Neural cell (in vitro differentiated cells): ENCODE measurements around the gene TMEM92. TPM values are rescaled to one million over a fixed set of nuclear protein-coding genes. Genes with fewer than 3 reads are reported as not detected.

ENCODE experiments used
- H2AFZ ChIP-seq: fragments of 200-600, 300-800 bp; sonication (generic), shearing (Covaris generic); 2 replicates; pipeline ENCODE4 v1.6.0; 2014; ENCODE audit warnings: low read depth, mild to moderate bottlenecking, antibody characterized with exemption, low read length, moderate library complexity
- H3F3A ChIP-seq: fragments of 200-600 bp; shearing (Covaris generic); 2 replicates; pipeline ENCODE4 v1.6.1; 2016; ENCODE audit warnings: mild to moderate bottlenecking, moderate library complexity, mixed read lengths, antibody characterized with exemption, low read length; ENCODE audit not compliant: insufficient read depth, poor library complexity, severe bottlenecking
- H3K27ac ChIP-seq: fragments of 200-600, 300-800 bp; sonication (generic), shearing (Covaris generic); 2 replicates; pipeline ENCODE4 v1.5.1; 2014; ENCODE audit warnings: mild to moderate bottlenecking, low read length, moderate library complexity
- H3K27me3 ChIP-seq: fragments of 300-800, 200-600 bp; sonication (generic), shearing (Covaris generic); 2 replicates; pipeline ENCODE4 v1.6.0; 2014; ENCODE audit warnings: mild to moderate bottlenecking, low read depth, low read length, moderate library complexity; ENCODE audit not compliant: insufficient read depth
- H3K36me3 ChIP-seq: fragments of 300-800, 200-600 bp; sonication (generic), shearing (Covaris generic); 2 replicates; pipeline ENCODE4 v1.5.1; 2014; ENCODE audit warnings: mild to moderate bottlenecking, antibody characterized with exemption, low read length, moderate library complexity; ENCODE audit not compliant: insufficient read depth
- H3K4me2 ChIP-seq: fragments of 300-800, 200-600 bp; sonication (generic), shearing (Covaris generic); 2 replicates; pipeline ENCODE4 v1.6.0; 2014; ENCODE audit warnings: mild to moderate bottlenecking, low read length
- H3K4me3 ChIP-seq: fragments of 300-800, 200-600 bp; sonication (generic), shearing (Covaris generic); 2 replicates; pipeline ENCODE4 v1.5.1; 2014; ENCODE audit warnings: mild to moderate bottlenecking, low read length, moderate library complexity
- H3K79me2 ChIP-seq: fragments of 200-600 bp; shearing (Covaris generic); replicated peaks from 2 replicates; pipeline ENCODE4 v1.6.0; 2014; ENCODE audit warnings: mild to moderate bottlenecking, low read length, moderate library complexity; ENCODE audit not compliant: insufficient read depth
- H3K9ac ChIP-seq: fragments of 300-800, 200-600 bp; sonication (generic), shearing (Covaris generic); 2 replicates; pipeline ENCODE4 v1.6.1; 2016; ENCODE audit warnings: mild to moderate bottlenecking, low read length, mixed read lengths
- H3K9me2 ChIP-seq: fragments of 200-600 bp; shearing (Covaris generic); 2 replicates; pipeline ENCODE4 v1.6.1; 2016; ENCODE audit warnings: mild to moderate bottlenecking, low read length, mixed read lengths; ENCODE audit not compliant: insufficient read depth
- H3K9me3 ChIP-seq: fragments of 200-600, 300-800 bp; sonication (generic), shearing (Covaris generic); 2 replicates; pipeline ENCODE4 v1.6.1; 2016; ENCODE audit warnings: mild to moderate bottlenecking, mixed run types, low read length, moderate library complexity, mixed read lengths
- H4K20me1 ChIP-seq: fragments of 200-600 bp; shearing (Covaris generic); 2 replicates; pipeline ENCODE4 v1.6.1; 2016; ENCODE audit warnings: mild to moderate bottlenecking, mixed run types; ENCODE audit not compliant: insufficient read depth
- EP300 ChIP-seq: fragments of 450-650 bp; conservative IDR thresholded peaks from 2 replicates; pipeline ENCODE4 v1.6.1; 2014; ENCODE audit warnings: antibody characterized with exemption, mild to moderate bottlenecking, moderate library complexity; ENCODE audit not compliant: poor library complexity, severe bottlenecking
- EZH2 ChIP-seq: fragments of 200-600, 300-800 bp; shearing (Covaris generic), sonication (generic); IDR thresholded peaks from 2 replicates; pipeline ENCODE4 v1.6.1; 2014; ENCODE audit warnings: antibody characterized with exemption, low read length, borderline replicate concordance, mild to moderate bottlenecking; ENCODE audit not compliant: insufficient read depth, poor library complexity, severe bottlenecking
- MXI1 ChIP-seq: fragments of 450-650 bp; conservative IDR thresholded peaks from 2 replicates; pipeline ENCODE4 v1.6.1; 2014; ENCODE audit warnings: antibody characterized with exemption, mild to moderate bottlenecking; ENCODE audit not compliant: poor library complexity, severe bottlenecking
- POLR2AphosphoS5 ChIP-seq: IDR thresholded peaks from 2 replicates; pipeline ENCODE4 v1.6.1; 2012
- RAD21 ChIP-seq: fragments of 450-650 bp; conservative IDR thresholded peaks from 2 replicates; pipeline ENCODE4 v1.6.1; 2014; ENCODE audit warnings: antibody characterized with exemption, mild to moderate bottlenecking, moderate library complexity
- SMC3 ChIP-seq: fragments of 450-650 bp; conservative IDR thresholded peaks from 2 replicates; pipeline ENCODE4 v1.6.1; 2014; ENCODE audit warnings: antibody characterized with exemption, mild to moderate bottlenecking, moderate library complexity; ENCODE audit not compliant: poor library complexity
- TAF1 ChIP-seq: IDR thresholded peaks from 2 replicates; pipeline ENCODE4 v1.6.1; 2012; ENCODE audit warnings: low read depth
- polyA plus RNA-seq: library from polyadenylated mRNA; depleted of rRNA; stranded (reverse); fragments of >200 nt; gene quantifications from 2 replicates; pipeline ENCODE4 v1.2.3, GENCODE V29; 2014
- TF ChIP-seq, protein P1 (sequence below): IDR thresholded peaks from 2 replicates; pipeline ENCODE4 v1.6.1; 2012; ENCODE audit warnings: borderline replicate concordance
- TF ChIP-seq, protein P2 (sequence below): fragments of 450-650 bp; IDR thresholded peaks from 2 replicates; pipeline ENCODE4 v1.5.1; 2014; ENCODE audit warnings: antibody characterized with exemption, mild to moderate bottlenecking, moderate library complexity; ENCODE audit not compliant: poor library complexity, severe bottlenecking

TMEM92 gene
- polyA plus RNA-seq, 1 donor from 2014 or later = not detected

DNA sequence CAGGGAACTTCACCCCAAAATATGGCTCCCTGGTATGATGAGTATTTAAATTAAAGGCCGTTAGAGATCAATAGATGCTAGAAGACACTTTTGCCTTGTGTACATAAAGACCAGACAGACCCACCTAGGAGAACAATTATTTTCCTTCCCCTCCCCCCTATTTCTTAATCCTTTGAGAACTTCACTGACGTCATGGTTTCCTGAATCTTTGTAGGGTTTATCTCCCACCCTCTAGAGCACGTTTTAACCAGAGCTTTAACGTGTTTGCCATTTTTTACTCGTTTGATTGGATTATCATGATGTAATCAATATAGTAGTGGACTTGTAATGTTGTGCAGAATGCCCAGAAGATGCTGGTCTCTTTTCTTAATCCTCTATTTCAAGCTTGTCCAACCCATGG, 48.8 kb downstream of the TMEM92 start:
- Histone ChIP-seq H3K27me3 (no peaks in the 10 kb centered on the region), H3K4me3 (no peak overlapping the region), H3K9ac (no peak overlapping the region), H4K20me1 (no peaks in the 10 kb centered on the region), H3K4me2 (no peak overlapping the region), H3F3A (no peaks in the 10 kb centered on the region), H3K9me2 (no peaks in the 10 kb centered on the region), H3K36me3 (no peaks in the 10 kb centered on the region), H3K9me3 (no peaks in the 10 kb centered on the region), H2AFZ (no peak overlapping the region), H3K27ac (no peak overlapping the region), H3K79me2 (no peaks in the 10 kb centered on the region)
- TF ChIP-seq POLR2AphosphoS5 = no peak
- TF ChIP-seq RAD21 = no peak
- no peak for TF ChIP-seq MXI1
- TF ChIP-seq, protein P1, sequence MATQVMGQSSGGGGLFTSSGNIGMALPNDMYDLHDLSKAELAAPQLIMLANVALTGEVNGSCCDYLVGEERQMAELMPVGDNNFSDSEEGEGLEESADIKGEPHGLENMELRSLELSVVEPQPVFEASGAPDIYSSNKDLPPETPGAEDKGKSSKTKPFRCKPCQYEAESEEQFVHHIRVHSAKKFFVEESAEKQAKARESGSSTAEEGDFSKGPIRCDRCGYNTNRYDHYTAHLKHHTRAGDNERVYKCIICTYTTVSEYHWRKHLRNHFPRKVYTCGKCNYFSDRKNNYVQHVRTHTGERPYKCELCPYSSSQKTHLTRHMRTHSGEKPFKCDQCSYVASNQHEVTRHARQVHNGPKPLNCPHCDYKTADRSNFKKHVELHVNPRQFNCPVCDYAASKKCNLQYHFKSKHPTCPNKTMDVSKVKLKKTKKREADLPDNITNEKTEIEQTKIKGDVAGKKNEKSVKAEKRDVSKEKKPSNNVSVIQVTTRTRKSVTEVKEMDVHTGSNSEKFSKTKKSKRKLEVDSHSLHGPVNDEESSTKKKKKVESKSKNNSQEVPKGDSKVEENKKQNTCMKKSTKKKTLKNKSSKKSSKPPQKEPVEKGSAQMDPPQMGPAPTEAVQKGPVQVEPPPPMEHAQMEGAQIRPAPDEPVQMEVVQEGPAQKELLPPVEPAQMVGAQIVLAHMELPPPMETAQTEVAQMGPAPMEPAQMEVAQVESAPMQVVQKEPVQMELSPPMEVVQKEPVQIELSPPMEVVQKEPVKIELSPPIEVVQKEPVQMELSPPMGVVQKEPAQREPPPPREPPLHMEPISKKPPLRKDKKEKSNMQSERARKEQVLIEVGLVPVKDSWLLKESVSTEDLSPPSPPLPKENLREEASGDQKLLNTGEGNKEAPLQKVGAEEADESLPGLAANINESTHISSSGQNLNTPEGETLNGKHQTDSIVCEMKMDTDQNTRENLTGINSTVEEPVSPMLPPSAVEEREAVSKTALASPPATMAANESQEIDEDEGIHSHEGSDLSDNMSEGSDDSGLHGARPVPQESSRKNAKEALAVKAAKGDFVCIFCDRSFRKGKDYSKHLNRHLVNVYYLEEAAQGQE = no peak
- TF ChIP-seq, protein P2, sequence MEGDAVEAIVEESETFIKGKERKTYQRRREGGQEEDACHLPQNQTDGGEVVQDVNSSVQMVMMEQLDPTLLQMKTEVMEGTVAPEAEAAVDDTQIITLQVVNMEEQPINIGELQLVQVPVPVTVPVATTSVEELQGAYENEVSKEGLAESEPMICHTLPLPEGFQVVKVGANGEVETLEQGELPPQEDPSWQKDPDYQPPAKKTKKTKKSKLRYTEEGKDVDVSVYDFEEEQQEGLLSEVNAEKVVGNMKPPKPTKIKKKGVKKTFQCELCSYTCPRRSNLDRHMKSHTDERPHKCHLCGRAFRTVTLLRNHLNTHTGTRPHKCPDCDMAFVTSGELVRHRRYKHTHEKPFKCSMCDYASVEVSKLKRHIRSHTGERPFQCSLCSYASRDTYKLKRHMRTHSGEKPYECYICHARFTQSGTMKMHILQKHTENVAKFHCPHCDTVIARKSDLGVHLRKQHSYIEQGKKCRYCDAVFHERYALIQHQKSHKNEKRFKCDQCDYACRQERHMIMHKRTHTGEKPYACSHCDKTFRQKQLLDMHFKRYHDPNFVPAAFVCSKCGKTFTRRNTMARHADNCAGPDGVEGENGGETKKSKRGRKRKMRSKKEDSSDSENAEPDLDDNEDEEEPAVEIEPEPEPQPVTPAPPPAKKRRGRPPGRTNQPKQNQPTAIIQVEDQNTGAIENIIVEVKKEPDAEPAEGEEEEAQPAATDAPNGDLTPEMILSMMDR = no peak
- TF ChIP-seq EZH2 = no peak

DNA sequence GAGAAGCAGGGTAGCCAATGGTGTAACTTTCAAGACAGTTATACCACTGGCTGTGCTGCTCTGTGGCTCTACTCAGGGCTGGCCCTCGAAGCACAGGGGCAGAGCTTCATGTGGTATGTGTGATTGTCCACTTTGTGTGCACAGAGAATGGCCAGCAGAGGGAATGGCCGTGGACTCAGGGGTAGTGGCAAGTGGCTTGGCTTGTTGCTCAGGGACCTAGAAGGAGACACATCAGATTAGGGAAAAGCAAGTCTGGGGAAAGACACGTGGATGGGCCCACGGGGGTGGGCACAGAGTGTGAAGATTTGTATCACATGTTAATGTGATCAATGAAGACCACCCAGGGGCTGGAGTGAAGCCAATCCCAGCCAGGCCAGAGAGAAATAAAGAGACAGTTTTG, 51.6 kb downstream of the TMEM92 start:
- Histone ChIP-seq H3K79me2 (no peaks in the 10 kb centered on the region), H3K27ac (no peak overlapping the region), H3K4me2 (no peak overlapping the region), H3K9me2 (no peaks in the 10 kb centered on the region), H3K9ac (no peak overlapping the region), H3F3A (no peaks in the 10 kb centered on the region), H4K20me1 (no peaks in the 10 kb centered on the region), H3K9me3 (no peaks in the 10 kb centered on the region), H2AFZ (no peak overlapping the region), H3K27me3 (no peaks in the 10 kb centered on the region), H3K36me3 (no peaks in the 10 kb centered on the region), H3K4me3 (no peak overlapping the region)
- TF ChIP-seq RAD21 (no peak), EP300 (no peak), SMC3 (no peak), EZH2 (no peak), POLR2AphosphoS5 (no peak), MXI1 (no peak), TAF1 (no peak)
- TF ChIP-seq, protein P2 = no peak
- TF ChIP-seq, protein P1 = no peak
